Hematopoietic multipotent progenitor cell (in vitro differentiated cells): ENCODE data around the gene AIMP1. TPM values are rescaled to one million over a fixed set of nuclear protein-coding genes. Genes with fewer than 3 reads are reported as not detected.

Experiments used
- DNase-seq, 3 donors: peaks; one replicate each; pipeline ENCODE4 v3.0.0-alpha.2; 2011 to 2015; ENCODE audit warnings: low read depth in 2 of 3, low spot score in 2 of 3
- total RNA-seq: library from RNA; depleted of rRNA; stranded (reverse); fragments of >200 nt; gene quantifications from one replicate; pipeline ENCODE4 v1.2.3, GENCODE V29; 2012

AIMP1 gene
- 4.0 TPM for total RNA-seq

DNA sequence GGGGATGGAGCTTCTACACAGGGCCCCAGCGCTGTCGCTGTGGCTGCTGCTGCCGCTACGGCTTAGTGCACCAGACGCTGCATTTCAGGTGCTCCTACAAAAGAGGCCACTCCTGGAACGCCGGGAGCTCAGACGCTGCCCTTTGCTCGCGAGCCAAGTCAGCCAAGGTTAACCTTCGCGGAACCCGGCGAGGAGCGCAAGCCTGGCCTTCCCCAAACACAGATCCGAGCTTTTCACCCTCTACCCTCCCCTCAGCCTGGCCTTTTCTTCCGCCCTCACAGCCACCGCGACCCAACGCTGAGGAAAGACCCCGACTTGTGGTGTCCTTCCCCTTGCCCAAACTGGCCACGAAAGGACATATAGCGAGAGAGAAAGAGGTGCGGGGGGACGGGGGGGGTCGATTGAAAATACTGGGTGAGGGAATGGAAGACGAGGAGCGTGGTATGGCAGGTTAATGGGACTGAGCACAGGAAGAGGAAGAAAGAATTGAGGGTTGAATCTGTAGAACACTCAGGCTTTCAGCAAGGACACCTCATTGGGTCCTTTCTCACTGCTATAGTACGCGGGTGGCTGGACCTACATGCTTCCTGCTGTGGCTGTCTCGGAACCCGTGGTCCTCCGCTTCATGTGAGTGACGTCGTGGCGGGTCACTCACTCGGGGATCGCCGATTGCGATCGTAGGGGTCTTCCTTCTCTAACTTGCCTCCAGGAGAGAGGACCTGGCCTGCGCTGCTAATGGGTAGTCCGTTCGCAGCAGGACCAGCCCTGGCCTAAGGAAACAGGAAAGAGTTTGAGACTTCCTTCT is at the start of gene AIMP1, which contains the start of gene TBCK:
TSS of gene AIMP1 (plus strand) at position 583 of the 805 bp plus-strand sequence. CDS start 8,460 bp downstream, outside the sequence.
TSS of gene TBCK (minus strand) at position 242 of the 805 bp plus-strand sequence. CDS start 7,249 bp downstream, outside the sequence.
- peak; percentile 84 to 98 (median 95) for DNase-seq

- DNase-seq = no peak
Observed at GRCh38 chr4:106268786-106269185, 47.6 kb upstream of the AIMP1 start.

GRCh38 chr4:106269711-106270110 is 46.6 kb upstream of the AIMP1 start:
- no peak for DNase-seq

- DNase-seq = no peak
Observed at GRCh38 chr4:106270736-106271135, 45.6 kb upstream of the AIMP1 start.

- no peak for DNase-seq
Observed at GRCh38 chr4:106273831-106274230, 42.5 kb upstream of the AIMP1 start.

GRCh38 chr4:106277140-106277675 is 39.1 kb upstream of the AIMP1 start:
- no peak for DNase-seq

- DNase-seq = no peak
Observed at GRCh38 chr4:106284227-106284626, 32.1 kb upstream of the AIMP1 start.

DNA sequence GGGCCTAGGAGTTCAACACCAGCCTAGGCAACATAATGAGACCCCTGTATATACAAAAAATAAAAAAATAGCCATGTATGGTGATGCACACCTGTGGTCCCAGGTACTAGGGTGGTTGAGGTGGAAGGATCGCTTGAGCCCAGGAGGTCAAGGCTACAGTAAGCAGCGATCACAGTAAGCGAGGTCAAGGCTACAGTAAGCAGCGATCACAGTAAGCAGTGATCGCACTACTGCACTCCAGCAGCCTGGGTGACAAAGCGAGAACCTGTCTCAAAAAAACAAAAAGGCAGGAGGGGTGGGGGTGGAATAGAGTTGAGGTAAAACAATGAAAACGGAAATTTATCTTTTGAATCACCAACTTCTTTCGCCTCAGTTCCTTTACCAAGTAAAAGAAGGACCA is 29.7 kb upstream of the AIMP1 start:
- DNase-seq = no peak

- peak in 2 of 3 donors; percentile 3 to 22 for DNase-seq
Observed at GRCh38 chr4:106287353-106287969, 28.9 kb upstream of the AIMP1 start.

GRCh38 chr4:106289737-106290136 is 26.6 kb upstream of the AIMP1 start:
- DNase-seq = no peak

DNA sequence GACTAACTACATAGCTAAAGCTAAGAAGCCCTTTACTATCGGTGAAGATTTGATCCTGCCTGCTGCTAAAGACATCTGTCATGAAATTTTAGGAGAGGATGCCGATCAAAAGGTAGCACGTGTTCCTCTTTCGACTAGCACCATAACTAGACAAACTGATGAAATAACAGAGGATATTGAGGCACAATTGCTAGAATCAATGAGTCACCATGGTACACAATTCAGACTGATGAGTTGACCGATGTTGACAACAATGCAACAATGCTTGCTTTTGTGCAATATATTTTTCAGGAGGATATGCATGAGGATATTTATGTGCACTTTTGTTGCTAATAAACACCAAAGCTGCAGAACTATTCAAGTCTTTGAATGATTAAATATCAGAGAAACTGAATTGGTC is 24.7 kb upstream of the AIMP1 start:
- no peak for DNase-seq

DNA sequence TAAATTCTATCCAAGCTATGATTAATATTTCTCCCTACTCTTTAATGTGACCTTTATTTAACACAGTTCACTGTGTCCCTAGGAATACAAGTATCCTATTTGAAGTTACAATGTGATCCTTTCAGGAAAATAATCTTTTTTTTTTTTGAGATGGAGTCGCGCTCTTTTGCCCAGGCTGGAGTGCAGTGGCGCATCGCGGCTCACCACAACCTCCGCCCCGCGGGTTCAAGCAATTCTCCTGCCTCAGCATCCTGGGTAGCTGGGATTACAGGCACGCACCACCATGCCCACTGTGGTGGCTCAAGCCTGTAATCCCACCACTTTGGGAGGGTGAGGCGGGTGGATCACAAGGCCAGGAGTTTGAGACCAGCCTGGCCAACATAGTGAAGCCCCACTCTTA is 22.3 kb upstream of the AIMP1 start:
- no peak for DNase-seq

DNA sequence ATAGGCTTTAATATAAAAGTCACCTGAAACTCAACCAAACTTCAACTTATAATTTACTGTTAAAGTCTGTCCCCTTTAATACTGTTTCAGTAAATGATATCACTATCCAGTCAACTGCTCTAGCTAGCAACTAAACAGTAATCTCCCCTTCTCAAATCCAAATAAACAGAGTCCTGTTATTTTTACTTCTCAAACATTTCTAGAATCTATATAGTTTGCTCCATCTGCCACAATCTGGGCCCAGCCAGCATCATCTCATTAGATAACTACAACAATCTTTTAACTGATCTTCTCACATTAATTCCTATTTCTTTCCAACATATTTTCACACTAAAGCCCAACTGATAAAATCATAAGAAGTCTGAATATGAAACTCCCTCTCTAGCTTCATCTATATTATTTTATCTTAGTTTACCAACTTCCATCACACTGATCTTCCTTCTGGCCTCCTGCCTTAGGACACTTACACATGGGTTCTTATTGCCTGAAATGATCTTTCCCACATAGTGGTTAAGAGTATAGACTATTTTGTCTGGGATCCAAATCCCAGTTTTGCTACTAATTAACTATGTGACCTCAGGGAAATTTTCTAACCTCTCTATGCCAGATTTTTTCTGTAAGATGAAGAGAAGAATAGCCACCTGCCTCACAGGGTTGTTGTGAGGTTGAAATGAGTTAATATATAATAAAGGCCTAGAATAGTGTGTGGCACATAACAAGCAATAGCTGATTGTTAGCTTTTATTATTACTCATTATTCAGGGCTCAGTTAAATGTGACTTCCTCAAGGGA is 18.9 kb upstream of the AIMP1 start:
- DNase-seq = no peak

- no peak for DNase-seq
Observed at GRCh38 chr4:106299977-106300376, 16.4 kb upstream of the AIMP1 start.

DNA sequence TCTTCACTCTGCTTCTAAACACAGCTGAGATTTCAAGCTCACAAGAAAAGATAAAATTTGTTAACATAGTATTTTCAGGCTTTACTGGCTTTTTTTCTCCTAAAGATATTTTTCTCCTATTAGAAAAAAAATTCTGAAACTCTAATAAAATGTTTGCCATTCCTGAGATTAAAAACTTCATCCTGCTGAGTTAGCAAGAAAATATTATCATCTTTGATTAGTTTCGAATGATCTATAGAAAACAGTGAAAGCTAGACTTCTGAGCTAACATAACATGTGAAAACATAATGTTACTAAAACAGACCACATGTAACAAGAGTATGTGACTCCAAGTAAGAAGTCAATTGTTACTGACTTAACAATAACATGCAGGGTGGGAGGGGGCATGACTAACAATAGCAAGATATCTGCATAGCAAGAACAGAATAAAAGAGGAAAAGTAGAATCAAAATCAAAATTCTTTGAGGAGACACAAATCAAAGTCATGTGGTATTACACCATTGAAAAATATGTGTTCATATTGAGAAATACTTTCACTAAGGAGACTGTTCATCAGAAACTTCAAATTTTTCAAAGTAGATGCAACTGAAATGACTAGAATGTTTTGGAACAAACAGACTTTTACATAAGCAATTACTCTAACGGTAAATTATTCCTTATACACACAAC is 14.8 kb upstream of the AIMP1 start:
- DNase-seq = no peak

- DNase-seq = no peak
Observed at GRCh38 chr4:106302062-106302438, 14.3 kb upstream of the AIMP1 start.

- no peak for DNase-seq
Observed at GRCh38 chr4:106303548-106304281, 12.6 kb upstream of the AIMP1 start.

GRCh38 chr4:106304632-106305031 is 11.7 kb upstream of the AIMP1 start:
- DNase-seq = no peak

DNA sequence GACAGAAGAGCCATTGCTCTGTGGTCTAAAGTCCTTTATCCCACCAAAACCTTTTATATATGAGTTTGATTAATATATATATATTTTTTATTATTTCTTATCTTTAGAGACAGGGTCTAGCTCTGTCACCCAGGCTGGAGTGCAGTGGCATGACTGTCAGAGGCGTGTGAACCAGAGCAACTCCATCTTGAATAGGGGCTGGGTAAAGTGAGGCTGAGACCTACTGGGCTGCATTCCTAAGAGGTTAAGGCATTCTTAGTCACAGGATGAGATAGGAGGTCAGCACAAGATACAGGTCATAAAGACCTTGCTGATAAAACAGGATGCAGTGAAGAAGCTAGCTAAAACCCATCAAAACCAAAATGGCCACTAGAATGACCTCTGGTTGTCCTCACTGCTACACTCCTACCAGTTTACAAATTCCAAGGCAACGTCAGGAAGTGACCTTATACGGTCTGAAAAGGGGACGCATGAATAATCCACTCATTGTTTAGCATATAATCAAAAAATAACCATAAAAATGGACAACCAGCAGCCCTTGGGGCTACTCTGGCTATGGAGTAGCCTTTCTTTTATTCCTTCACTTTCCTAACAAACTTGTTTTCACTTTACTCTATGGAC is 10.8 kb upstream of the AIMP1 start:
- DNase-seq = no peak
